HUES64 (cell line): ENCODE data around the gene HORMAD1.
"Not testable (repeated sequence)": the region's sequence is repeated elsewhere in the genome, so short reads cannot be mapped to it uniquely, and the experiment has no call there.

Experiments used
- H3K27ac ChIP-seq: 2 replicates; pipeline ENCODE4 v1.7.0; 2013; ENCODE audit warnings: low read depth, low read length, inconsistent platforms
- H3K27me3 ChIP-seq: 2 replicates; pipeline ENCODE4 v1.6.1; 2013; ENCODE audit warnings: mild to moderate bottlenecking, low read length; ENCODE audit not compliant: insufficient read depth
- H3K36me3 ChIP-seq: 2 replicates; pipeline ENCODE4 v1.6.1; 2013; ENCODE audit warnings: mild to moderate bottlenecking, low read length; ENCODE audit not compliant: insufficient read depth
- H3K4me1 ChIP-seq: 2 replicates; pipeline ENCODE4 v1.6.1; 2013; ENCODE audit warnings: mild to moderate bottlenecking, low read length, moderate library complexity; ENCODE audit not compliant: insufficient read depth
- H3K4me3 ChIP-seq: 2 replicates; pipeline ENCODE4 v1.5.1; 2013; ENCODE audit warnings: mild to moderate bottlenecking, low read length, moderate library complexity
- H3K9ac ChIP-seq: 2 replicates; pipeline ENCODE4 v1.6.1; 2013; ENCODE audit warnings: mild to moderate bottlenecking, low read depth, low read length
- H3K9me3 ChIP-seq: 2 replicates; pipeline ENCODE4 v1.6.1; 2013; ENCODE audit warnings: low read depth, low read length; ENCODE audit not compliant: insufficient read depth
- WGBS: fragments of 150-250, 120-280 bp; methylation state at CpG from one replicate; pipeline ENCODE4 v1.1.7; 2013; ENCODE audit warnings: missing lambda C conversion rate; 5-methylcytosine and 5-hydroxymethylcytosine counted together

HORMAD1 gene

GRCh38 chr1:150749720-150750311 lies 29.1 kb upstream of the HORMAD1 start:
- Histone ChIP-seq H3K27me3 (no peaks in the 10 kb centered on the region), H3K9me3 (no peaks in the 10 kb centered on the region), H3K27ac (no peak overlapping the region), H3K9ac (no peak overlapping the region), H3K4me3 (no peak overlapping the region), H3K36me3 (no peaks in the 10 kb centered on the region), H3K4me1 (no peaks in the 10 kb centered on the region)
- 97% methylated on average over 8 of the region's 8 CpGs for WGBS

- no peak overlapping the region for H3K27ac ChIP-seq
- no peaks in the 10 kb centered on the region for H3K9me3 ChIP-seq
- no peak overlapping the region for H3K4me3 ChIP-seq
- H3K36me3 ChIP-seq: no peaks in the 10 kb centered on the region
- no peak overlapping the region for H3K9ac ChIP-seq
- 93% methylated on average over 8 of the region's 12 CpGs for WGBS
- no peaks in the 10 kb centered on the region for H3K4me1 ChIP-seq
- H3K27me3 ChIP-seq: no peaks in the 10 kb centered on the region
Measured at GRCh38 chr1:150748878-150749719, 28.4 kb upstream of the HORMAD1 start.

- Histone ChIP-seq H3K27me3 (no peaks in the 10 kb centered on the region), H3K27ac (no peak overlapping the region), H3K4me3 (no peak overlapping the region), H3K36me3 (no peaks in the 10 kb centered on the region), H3K4me1 (no peaks in the 10 kb centered on the region; the same call in 1 of the 2 replicates), H3K9me3 (no peaks in the 10 kb centered on the region), H3K9ac (no peak overlapping the region)
- 99% methylated on average over 3 of the region's 3 CpGs for WGBS
Measured at GRCh38 chr1:150730130-150730721, 9.5 kb upstream of the HORMAD1 start.

- 87% methylated on average over 2 of the region's 2 CpGs for WGBS
Measured at GRCh38 chr1:150724336-150724735, 3.6 kb upstream of the HORMAD1 start.

GRCh38 chr1:150720098-150720497 lies 597 bp downstream of the HORMAD1 start:
- H3K36me3 ChIP-seq: no peaks in the 10 kb centered on the region
- no peaks in the 10 kb centered on the region; the same call in 1 of the 2 replicates for H3K4me1 ChIP-seq
- no peak overlapping the region for H3K9ac ChIP-seq
- no peaks in the 10 kb centered on the region for H3K9me3 ChIP-seq
- WGBS: 96% methylated on average over 21 of the region's 21 CpGs
- H3K27me3 ChIP-seq: no peaks in the 10 kb centered on the region
- no peak overlapping the region for H3K4me3 ChIP-seq
- H3K27ac ChIP-seq: no peak overlapping the region

More at GRCh38 chr1:150724336-150724735, 3.6 kb upstream of the HORMAD1 start:
- Histone ChIP-seq H3K27me3 (no peaks in the 10 kb centered on the region), H3K4me3 (no peak overlapping the region), H3K9ac (no peak overlapping the region), H3K4me1 (no peaks in the 10 kb centered on the region), H3K27ac (no peak overlapping the region), H3K36me3 (no peaks in the 10 kb centered on the region), H3K9me3 (no peaks in the 10 kb centered on the region)

GRCh38 chr1:150718225-150718891 lies 2.3 kb downstream of the HORMAD1 start:
- no peaks in the 10 kb centered on the region for H3K36me3 ChIP-seq
- H3K4me3 ChIP-seq: no peak overlapping the region
- H3K4me1 ChIP-seq: peaks cover 3% of the 10 kb centered on the region
- no peaks in the 10 kb centered on the region for H3K9me3 ChIP-seq
- WGBS: 82% methylated on average over 7 of the region's 11 CpGs
- no peak overlapping the region for H3K27ac ChIP-seq
- no peaks in the 10 kb centered on the region for H3K27me3 ChIP-seq
- H3K9ac ChIP-seq: no peak overlapping the region

- H3K4me3 ChIP-seq, H3K4me1 ChIP-seq, H3K27me3 ChIP-seq, H3K9ac ChIP-seq, H3K9me3 ChIP-seq, H3K36me3 ChIP-seq, H3K27ac ChIP-seq: not testable (repeated sequence)
- 100% methylated on average over 1 of the region's 1 CpG for WGBS
Measured at GRCh38 chr1:150709031-150709430, 11.7 kb downstream of the HORMAD1 start.

GRCh38 chr1:150708595-150708994 lies 12.1 kb downstream of the HORMAD1 start:
- Histone ChIP-seq H3K9me3 (no peaks in the 10 kb centered on the region), H3K27me3 (no peaks in the 10 kb centered on the region), H3K27ac (no peak overlapping the region), H3K9ac (no peak overlapping the region), H3K4me1 (peaks cover 8% of the 10 kb centered on the region), H3K4me3 (no peak overlapping the region), H3K36me3 (no peaks in the 10 kb centered on the region)
- WGBS: 96% methylated on average over 2 of the region's 2 CpGs

- Histone ChIP-seq H3K27ac (no peak overlapping the region; the same call in 1 of the 2 replicates), H3K27me3 (no peaks in the 10 kb centered on the region), H3K4me3 (no peak overlapping the region), H3K9ac (no peak overlapping the region), H3K9me3 (no peaks in the 10 kb centered on the region), H3K36me3 (no peaks in the 10 kb centered on the region), H3K4me1 (no peaks in the 10 kb centered on the region)
- WGBS: 90% methylated on average over 1 of the region's 1 CpG
Measured at GRCh38 chr1:150706091-150706490, 14.6 kb downstream of the HORMAD1 start.

- H3K27ac ChIP-seq: no peak overlapping the region
- H3K4me3 ChIP-seq: no peak overlapping the region
- no peaks in the 10 kb centered on the region for H3K4me1 ChIP-seq
- no peaks in the 10 kb centered on the region for H3K36me3 ChIP-seq
- no peak overlapping the region for H3K9ac ChIP-seq
- no peaks in the 10 kb centered on the region for H3K27me3 ChIP-seq
- no peaks in the 10 kb centered on the region for H3K9me3 ChIP-seq
Measured at GRCh38 chr1:150703427-150703826, 17.3 kb downstream of the HORMAD1 start.
